ENCODE measurements around the gene CDH13. TPM values are rescaled to one million over a fixed set of nuclear protein-coding genes. Genes with fewer than 3 reads are reported as not detected.

The CDH13 gene
- total RNA-seq, 1 experiment from 2014 or later, result 49.3 TPM

DNA sequence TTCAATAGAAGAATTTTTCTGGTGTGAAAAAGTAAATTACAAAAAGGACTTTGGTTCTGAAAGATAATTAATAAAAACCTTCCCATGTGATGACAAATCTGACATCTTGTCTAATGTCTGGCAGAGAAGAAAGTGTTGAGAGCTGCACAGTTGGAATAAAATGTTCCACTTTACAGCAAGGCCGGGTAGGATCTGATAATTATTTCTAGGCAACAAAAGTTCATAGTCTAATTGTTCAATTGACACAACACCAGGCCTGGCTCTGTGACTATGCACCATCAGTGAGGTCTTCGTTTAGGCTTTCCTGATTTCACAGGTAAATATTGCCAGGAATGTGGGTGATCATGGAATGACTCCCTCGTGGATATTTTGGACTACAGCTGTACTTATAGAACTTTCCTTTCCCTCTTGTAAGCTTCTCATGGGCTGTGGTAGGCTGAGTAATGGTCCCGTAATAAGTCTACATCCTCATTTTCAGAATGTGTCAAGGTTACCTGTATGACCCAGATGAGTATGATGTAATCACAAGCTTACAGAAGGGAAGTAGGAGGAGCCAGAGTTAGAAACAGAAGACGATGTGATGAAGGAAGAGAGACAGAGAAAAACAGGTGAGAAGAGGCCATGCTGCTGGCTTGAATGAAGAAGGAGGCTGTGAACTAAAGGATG lies 217.0 kb downstream of the CDH13 start:
- H3K27me3 Mint-ChIP-seq (ENCODE audit: insufficient read depth, unreplicated experiment), result no peaks in the 10 kb centered on the region
- ChIA-PET POLR2A (no interaction called here), CTCF (no interaction called here)
- no peaks in the 10 kb centered on the region for H3K36me3 Mint-ChIP-seq (ENCODE audit: insufficient read depth, unreplicated experiment)
- H3K4me1 Mint-ChIP-seq (ENCODE audit: insufficient read depth, unreplicated experiment), result peaks cover 5% of the 10 kb centered on the region
- no TSS peak for BruUV-seq (replicated peaks)
- TF ChIP-seq CTCF (IDR thresholded peaks at IDR 0.05; ENCODE audit: unreplicated experiment), result no peak
- no peak overlapping the region for H3K4me3 Mint-ChIP-seq (ENCODE audit: unreplicated experiment)
- intact Hi-C loops (cut with micrococcal nuclease), result no loop called here
- DNase-seq (ENCODE audit: unreplicated experiment), result no peak
- peaks cover 7% of the 10 kb centered on the region for H3K9me3 Mint-ChIP-seq (ENCODE audit: unreplicated experiment)
- H3K27ac Mint-ChIP-seq (ENCODE audit: low read depth, unreplicated experiment), result no peak overlapping the region

DNA sequence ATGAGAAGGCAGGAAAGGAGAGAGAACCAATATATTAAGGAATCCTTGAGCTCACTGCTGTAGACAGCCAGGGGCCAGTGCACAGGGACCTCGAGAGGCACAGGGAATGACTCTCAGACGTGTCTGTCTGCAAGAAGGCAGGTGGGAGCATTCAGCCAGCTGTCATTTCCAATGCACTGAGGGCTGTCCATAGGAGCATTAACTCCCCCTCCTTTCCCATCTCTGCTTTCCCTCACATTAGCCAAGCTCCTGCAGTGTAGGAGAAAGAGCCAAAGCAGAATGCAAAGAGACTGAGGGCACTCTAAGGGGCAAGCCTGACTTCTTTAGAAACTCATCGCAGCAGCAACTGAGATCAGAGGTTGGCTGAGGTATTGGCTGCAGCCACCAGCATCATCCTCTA lies 218.3 kb downstream of the CDH13 start:
- intact Hi-C loops (cut with micrococcal nuclease), result no loop called here
- Mint-ChIP-seq H3K36me3 (ENCODE audit: insufficient read depth, unreplicated experiment) (no peaks in the 10 kb centered on the region), H3K4me3 (ENCODE audit: unreplicated experiment) (no peak overlapping the region), H3K27me3 (ENCODE audit: insufficient read depth, unreplicated experiment) (no peaks in the 10 kb centered on the region), H3K27ac (ENCODE audit: low read depth, unreplicated experiment) (no peak overlapping the region), H3K4me1 (ENCODE audit: insufficient read depth, unreplicated experiment) (peaks cover 5% of the 10 kb centered on the region), H3K9me3 (ENCODE audit: unreplicated experiment) (peaks cover 7% of the 10 kb centered on the region)
- DNase-seq (ENCODE audit: unreplicated experiment), result no peak
- TF ChIP-seq CTCF (IDR thresholded peaks at IDR 0.05; ENCODE audit: unreplicated experiment), result no peak
- POLR2A ChIA-PET, result no interaction called here
- BruUV-seq (replicated peaks), result no TSS peak
- CTCF ChIA-PET, result no interaction called here

- BruUV-seq (replicated peaks), result no TSS peak
- no peak overlapping the region for H3K27ac Mint-ChIP-seq (ENCODE audit: low read depth, unreplicated experiment)
- ChIA-PET CTCF (no interaction called here), POLR2A (no interaction called here)
- TF ChIP-seq CTCF (IDR thresholded peaks at IDR 0.05; ENCODE audit: unreplicated experiment), result no peak
- intact Hi-C loops (cut with micrococcal nuclease), result no loop called here
- H3K36me3 Mint-ChIP-seq (ENCODE audit: insufficient read depth, unreplicated experiment), result no peaks in the 10 kb centered on the region
- H3K27me3 Mint-ChIP-seq (ENCODE audit: insufficient read depth, unreplicated experiment), result no peaks in the 10 kb centered on the region
- H3K4me1 Mint-ChIP-seq (ENCODE audit: insufficient read depth, unreplicated experiment), result peaks cover 5% of the 10 kb centered on the region
- no peak for DNase-seq (ENCODE audit: unreplicated experiment)
- peaks cover 7% of the 10 kb centered on the region for H3K9me3 Mint-ChIP-seq (ENCODE audit: unreplicated experiment)
- H3K4me3 Mint-ChIP-seq (ENCODE audit: unreplicated experiment), result no peak overlapping the region
These were observed 220.0 kb downstream of the CDH13 start for GRCh38 chr16:82846806-82847205.

DNA sequence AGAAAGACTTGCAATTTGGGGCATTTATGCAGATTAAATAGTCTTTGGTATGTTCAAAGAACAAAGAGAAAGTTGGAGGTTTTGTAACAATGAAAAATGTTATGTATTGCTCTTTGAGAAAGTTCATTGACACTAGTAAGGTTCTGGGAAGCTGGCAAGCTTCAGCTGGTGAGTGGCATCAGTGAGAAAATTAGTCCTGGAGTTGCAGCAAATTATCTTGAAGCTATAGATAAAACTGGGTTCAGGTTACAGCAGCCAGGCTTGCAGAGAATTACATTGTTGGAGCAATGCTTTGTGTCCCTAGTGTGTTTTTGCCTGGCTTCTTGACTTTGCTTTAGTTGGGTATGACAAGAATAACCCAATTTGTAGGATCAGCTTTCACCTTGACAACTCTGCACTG lies 221.2 kb downstream of the CDH13 start:
- no TSS peak for BruUV-seq (replicated peaks)
- Mint-ChIP-seq H3K9me3 (ENCODE audit: unreplicated experiment) (peaks cover 7% of the 10 kb centered on the region), H3K4me1 (ENCODE audit: insufficient read depth, unreplicated experiment) (peaks cover 5% of the 10 kb centered on the region), H3K27ac (ENCODE audit: low read depth, unreplicated experiment) (no peak overlapping the region), H3K4me3 (ENCODE audit: unreplicated experiment) (no peak overlapping the region), H3K36me3 (ENCODE audit: insufficient read depth, unreplicated experiment) (no peaks in the 10 kb centered on the region), H3K27me3 (ENCODE audit: insufficient read depth, unreplicated experiment) (no peaks in the 10 kb centered on the region)
- no peak for DNase-seq (ENCODE audit: unreplicated experiment)
- intact Hi-C loops (cut with micrococcal nuclease), result no loop called here
- CTCF ChIA-PET, result interaction anchor here (0.7 kb wide), 1 partner anchor 65 kb away, joined by 3 read pairs; no protein-coding TSS in a partner anchor
- no peak for TF ChIP-seq CTCF (IDR thresholded peaks at IDR 0.05; ENCODE audit: unreplicated experiment)
- POLR2A ChIA-PET, result no interaction called here

Measured in MCF 10A (cell line).